Inflammatory macrophage treated with lipopolysaccharide for 4 hours (primary cell): ENCODE results near the gene TMEM247.
A peak's percentile ranks its signal among the peaks of the same experiment; 100 is the strongest.
"Not testable (repeated sequence)": the region's sequence is repeated elsewhere in the genome, so short reads cannot be mapped to it uniquely, and the experiment has no call there.

ENCODE experiments used
- DNase-seq: peaks from one replicate; pipeline ENCODE4 v3.0.0-alpha.2; 2020

TMEM247 gene

GRCh38 chr2:46518861-46519260, 39.5 kb downstream of the TMEM247 start:
- DNase-seq: no peak

GRCh38 chr2:46519265-46519664, 39.9 kb downstream of the TMEM247 start:
- no peak for DNase-seq

GRCh38 chr2:46520130-46520711, 40.9 kb downstream of the TMEM247 start:
- DNase-seq: peak; percentile 59

GRCh38 chr2:46521215-46521683, 41.9 kb downstream of the TMEM247 start:
- DNase-seq: peak; percentile 99

GRCh38 chr2:46522385-46522784, 43.0 kb downstream of the TMEM247 start:
- not testable (repeated sequence) for DNase-seq

GRCh38 chr2:46525522-46526155, 46.3 kb downstream of the TMEM247 start:
- peak; percentile 86 for DNase-seq

GRCh38 chr2:46528880-46529279, 49.5 kb downstream of the TMEM247 start:
- DNase-seq: no peak

- peak; percentile 94 for DNase-seq
Measured at GRCh38 chr2:46530639-46531038, 51.3 kb downstream of the TMEM247 start.

GRCh38 chr2:46531863-46532262, 52.5 kb downstream of the TMEM247 start:
- peak; percentile 79 for DNase-seq
